ENCODE results near the gene MBD6.
A peak's percentile ranks its signal among the peaks of the same experiment; 100 is the strongest.

MBD6 gene, protein sequence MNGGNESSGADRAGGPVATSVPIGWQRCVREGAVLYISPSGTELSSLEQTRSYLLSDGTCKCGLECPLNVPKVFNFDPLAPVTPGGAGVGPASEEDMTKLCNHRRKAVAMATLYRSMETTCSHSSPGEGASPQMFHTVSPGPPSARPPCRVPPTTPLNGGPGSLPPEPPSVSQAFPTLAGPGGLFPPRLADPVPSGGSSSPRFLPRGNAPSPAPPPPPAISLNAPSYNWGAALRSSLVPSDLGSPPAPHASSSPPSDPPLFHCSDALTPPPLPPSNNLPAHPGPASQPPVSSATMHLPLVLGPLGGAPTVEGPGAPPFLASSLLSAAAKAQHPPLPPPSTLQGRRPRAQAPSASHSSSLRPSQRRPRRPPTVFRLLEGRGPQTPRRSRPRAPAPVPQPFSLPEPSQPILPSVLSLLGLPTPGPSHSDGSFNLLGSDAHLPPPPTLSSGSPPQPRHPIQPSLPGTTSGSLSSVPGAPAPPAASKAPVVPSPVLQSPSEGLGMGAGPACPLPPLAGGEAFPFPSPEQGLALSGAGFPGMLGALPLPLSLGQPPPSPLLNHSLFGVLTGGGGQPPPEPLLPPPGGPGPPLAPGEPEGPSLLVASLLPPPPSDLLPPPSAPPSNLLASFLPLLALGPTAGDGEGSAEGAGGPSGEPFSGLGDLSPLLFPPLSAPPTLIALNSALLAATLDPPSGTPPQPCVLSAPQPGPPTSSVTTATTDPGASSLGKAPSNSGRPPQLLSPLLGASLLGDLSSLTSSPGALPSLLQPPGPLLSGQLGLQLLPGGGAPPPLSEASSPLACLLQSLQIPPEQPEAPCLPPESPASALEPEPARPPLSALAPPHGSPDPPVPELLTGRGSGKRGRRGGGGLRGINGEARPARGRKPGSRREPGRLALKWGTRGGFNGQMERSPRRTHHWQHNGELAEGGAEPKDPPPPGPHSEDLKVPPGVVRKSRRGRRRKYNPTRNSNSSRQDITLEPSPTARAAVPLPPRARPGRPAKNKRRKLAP
- total RNA-seq: 12.6 to 12.7 reads per million in 2 donors

DNA sequence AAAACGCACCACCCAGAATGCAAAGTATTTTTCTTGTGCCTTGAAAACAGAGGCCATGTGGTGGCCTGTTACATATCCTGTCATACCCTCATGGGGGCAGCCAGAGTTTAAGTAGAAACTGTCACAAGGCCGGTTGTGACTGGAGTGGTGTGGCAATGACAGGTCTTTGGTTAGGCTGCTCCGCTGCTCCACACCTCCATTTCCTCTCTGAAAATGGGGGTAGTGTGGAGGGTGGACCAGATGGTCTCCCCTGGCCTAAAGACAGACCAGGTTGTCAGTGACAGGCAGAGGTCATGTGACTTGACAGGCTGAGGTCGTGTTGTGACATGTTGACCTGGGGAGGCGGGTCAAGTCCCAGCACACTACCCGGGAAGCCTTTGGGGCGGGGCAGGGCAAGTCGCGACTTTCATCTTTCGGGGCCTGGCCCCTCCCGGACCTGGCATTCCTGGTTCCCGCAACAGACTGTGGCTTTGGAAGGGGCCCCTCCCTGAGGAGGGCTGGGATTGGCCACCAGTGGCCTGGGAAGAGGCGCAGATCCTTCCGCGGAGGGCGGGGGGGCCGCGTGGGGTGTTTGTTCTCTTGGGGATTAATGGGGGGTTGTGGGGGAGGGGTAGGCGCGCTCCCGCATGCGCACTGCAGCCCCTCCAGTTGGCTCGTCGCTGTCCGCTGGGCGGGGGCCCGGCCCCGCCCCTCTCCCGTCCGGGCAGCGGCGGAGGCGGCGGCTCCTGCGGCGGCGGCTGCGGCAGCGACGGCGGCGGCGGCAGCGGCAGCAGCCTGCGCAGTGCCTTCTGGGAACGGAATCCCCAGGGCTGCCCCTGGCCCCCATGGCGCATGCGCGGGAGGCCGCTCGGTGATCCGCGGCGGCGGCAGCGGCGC, at the start of gene MBD6:
MBD6 (plus strand) TSS at position 814 of the 876 bp plus-strand sequence. CDS start 1,480 bp downstream, outside the sequence.
- DNase-seq: peak; percentile 92

- DNase-seq: no peak
These were observed 49.2 kb upstream of the MBD6 start for GRCh38 chr12:57473392-57473791.

- DNase-seq: no peak
These were observed 48.7 kb upstream of the MBD6 start for GRCh38 chr12:57473886-57474285.

DNA sequence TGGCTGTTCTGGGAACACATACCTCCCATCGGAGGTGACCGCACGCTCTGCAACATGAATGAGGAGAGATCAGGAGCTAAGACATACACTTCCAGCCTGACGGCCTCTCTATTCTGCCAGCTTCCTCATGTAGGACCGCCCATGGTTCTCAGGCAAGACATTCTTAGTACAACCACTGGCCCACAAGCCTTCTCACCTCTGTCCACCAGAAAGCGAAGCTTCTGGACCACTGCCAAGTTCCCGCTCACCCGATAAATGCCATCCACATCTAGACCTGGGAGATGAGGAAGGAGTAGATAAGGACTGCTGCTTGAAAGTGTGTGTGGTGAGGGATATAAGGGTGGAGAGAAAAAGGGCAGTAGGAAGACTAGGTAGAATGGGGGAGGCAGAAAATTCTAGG, 48.2 kb upstream of the MBD6 start:
- no peak for DNase-seq

GRCh38 chr12:57474862-57475261, 47.8 kb upstream of the MBD6 start:
- DNase-seq: no peak

DNA sequence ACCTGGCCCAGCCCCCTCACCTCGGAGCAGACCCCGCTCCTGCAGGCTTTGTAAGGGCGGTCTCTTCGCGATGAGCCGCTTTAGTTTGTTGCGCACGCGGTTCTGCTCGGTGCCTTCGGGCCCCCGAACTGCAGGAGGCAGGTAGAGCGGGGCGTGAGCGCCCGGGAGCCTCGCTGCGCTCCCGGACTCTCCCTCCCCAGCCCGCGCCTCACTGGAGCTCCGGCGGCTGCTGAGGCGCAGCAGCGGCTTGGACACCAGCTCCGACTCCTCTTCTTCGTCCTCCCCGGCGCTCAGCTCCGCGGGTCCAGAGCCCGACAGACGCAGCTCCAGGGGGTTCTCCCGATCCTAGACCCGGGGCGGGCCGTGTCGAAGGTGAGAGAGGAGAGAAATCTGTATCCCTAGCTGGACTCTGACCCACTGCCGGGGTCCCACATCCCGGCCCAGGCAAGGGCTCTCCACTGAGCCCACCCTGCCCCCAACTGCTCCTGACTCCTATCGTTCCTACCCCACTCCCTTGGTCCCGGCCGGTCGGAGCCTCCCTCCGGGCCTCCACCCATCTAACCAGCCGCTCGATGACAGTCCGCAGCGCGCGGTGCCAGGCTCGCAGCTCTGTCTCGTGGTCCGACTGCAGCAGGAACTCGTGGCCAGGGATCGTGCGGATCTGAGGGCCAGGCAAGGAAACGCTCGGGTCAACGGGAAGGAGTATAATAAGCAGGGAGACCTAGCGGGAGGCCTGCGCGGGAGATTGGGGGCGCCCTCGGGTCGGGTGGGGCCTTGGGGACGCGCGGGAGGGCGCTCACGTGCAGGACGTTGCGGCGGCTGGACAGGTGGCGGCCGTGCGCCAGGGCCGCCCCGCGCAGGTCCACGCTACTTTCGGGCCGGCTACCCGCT, 47.1 kb upstream of the MBD6 start:
- DNase-seq: no peak

DNA sequence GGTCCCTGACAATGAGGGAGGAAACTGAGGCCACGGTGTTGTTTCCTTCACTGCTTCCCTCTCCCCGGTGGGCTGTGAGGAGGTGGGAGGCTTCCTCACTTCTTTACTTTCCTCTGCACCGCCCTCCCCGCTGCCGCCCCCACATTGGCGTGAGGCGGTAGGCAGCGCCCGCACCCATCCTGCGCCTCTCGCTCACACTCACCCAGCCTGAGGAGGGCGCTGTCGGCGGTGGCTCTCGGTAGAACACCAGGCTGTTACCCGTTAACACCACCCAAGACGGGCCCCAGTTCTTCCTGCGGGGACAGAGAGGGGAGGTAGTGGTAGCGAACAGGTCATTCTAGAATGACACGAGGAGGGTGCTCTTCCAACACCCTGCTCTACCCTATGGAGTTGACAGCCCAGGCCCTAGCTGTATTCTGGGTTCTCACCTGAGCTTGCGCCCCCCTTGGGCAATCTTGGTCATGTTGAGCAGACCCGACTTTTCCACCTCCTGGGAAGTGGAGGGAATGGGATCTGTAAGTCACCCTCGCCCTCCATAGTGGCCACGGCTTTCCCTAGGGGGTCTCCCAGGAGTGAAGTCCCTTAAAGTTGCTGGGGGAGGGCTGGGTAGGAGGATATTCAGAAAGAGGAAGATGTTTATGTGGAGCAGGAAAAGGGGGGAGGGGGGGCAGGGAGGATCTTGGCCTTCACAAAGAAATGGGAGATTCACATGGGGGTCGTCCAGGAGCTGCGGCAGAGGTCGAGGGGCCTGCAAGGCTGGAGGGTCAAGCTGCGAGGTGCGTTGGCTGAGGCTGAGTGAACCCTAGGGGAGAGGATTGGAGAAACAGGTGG, 46.2 kb upstream of the MBD6 start:
- DNase-seq: peak; percentile 43

GRCh38 chr12:57476993-57477709, 45.5 kb upstream of the MBD6 start:
- DNase-seq: no peak

GRCh38 chr12:57477710-57478681, 44.6 kb upstream of the MBD6 start:
- no peak for DNase-seq

DNA sequence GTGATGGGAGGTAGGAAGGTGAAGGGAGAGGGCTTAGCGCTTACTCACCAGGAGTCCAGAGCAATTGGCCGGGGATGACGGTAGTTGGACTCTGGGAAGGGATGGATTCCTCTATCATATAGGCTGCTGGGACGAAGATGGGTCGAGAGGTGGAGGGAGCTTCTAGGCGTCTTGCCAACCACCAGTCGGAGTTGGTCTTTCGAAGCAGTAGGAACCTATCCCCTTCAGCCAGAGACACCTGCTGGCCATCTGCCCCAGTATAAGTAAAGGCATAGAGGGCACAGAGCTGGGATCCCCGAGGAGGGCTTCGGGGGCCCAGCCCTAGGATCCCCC, 43.6 kb upstream of the MBD6 start:
- no peak for DNase-seq

- DNase-seq: no peak
These were observed 43.1 kb upstream of the MBD6 start, which contains the start of gene ARHGAP9 for GRCh38 chr12:57479376-57480115. Gene ARHGAP9, minus strand, starts transcription at chr12:57479866. Its CDS starts 460 bp downstream, at chr12:57479406.

- DNase-seq: no peak
These were observed 41.0 kb upstream of the MBD6 start for GRCh38 chr12:57481671-57482070.

DNA sequence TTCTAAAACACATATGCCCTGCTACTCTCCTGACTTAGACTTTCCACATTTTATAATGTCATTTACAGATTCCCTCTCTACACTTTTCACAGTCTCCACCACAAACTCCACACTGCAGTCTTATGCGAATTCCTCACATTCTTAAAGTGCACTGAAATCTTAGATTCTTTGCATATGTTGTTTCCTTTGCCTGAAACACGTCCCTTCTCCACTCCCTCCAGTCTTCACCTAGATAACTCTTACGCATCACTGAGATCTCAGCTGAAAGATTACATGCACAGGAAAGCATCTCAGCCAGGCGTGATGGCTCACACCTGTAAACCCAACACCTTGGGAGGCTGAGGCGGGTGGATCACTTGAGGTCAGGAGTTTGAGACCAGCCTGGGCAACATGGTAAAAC, 39.2 kb upstream of the MBD6 start:
- no peak for DNase-seq

GRCh38 chr12:57485695-57486094, 36.9 kb upstream of the MBD6 start:
- no peak for DNase-seq

- no peak for DNase-seq
These were observed 35.5 kb upstream of the MBD6 start for GRCh38 chr12:57487055-57487596.

- DNase-seq: peak; percentile 69
These were observed 34.8 kb upstream of the MBD6 start, which contains the start of gene MARS1 for GRCh38 chr12:57487597-57488401. Gene MARS1, plus strand, starts transcription at chr12:57488068. Its CDS starts 23 bp downstream, at chr12:57488091.

Measured in activated gamma-delta T cell (primary cell).